GM18951 (cell line): ENCODE data around the gene CRAMP1.
"Not testable (repeated sequence)": the region's sequence is repeated elsewhere in the genome, so short reads cannot be mapped to it uniquely, and the experiment has no call there.

Experiments
- POLR2A ChIP-seq: IDR thresholded peaks from 4 replicates; pipeline ENCODE4 v1.6.1; 2011; ENCODE audit warnings: mild to moderate bottlenecking; ENCODE audit not compliant: insufficient read length, insufficient read depth; ENCODE audit errors: extremely low read depth
- in situ Hi-C: fragments of 300-500 bp; cut with MboI; formaldehyde crosslinking; loops from one replicate; pipeline ENCODE4 v1.12.0; 2022; ENCODE audit warnings: low sequenced_read_pairs, mixed read lengths, inconsistent platforms; ENCODE audit not compliant: unreplicated experiment

Gene CRAMP1

GRCh38 chr16:1713933-1714332 lies 101.8 kb downstream of the CRAMP1 start:
- in situ Hi-C loops, result no loop called here
- TF ChIP-seq POLR2A, result peak; percentile 30

GRCh38 chr16:1715220-1715619 lies 103.1 kb downstream of the CRAMP1 start:
- in situ Hi-C loops, result no loop called here
- TF ChIP-seq POLR2A, result no peak

- in situ Hi-C loops, result not testable (repeated sequence)
These were observed 106.1 kb downstream of the CRAMP1 start for GRCh38 chr16:1718236-1718635.

- in situ Hi-C loops, result not testable (repeated sequence)
These were observed 107.5 kb downstream of the CRAMP1 start for GRCh38 chr16:1719559-1720229.

GRCh38 chr16:1721372-1721771 lies 109.2 kb downstream of the CRAMP1 start:
- in situ Hi-C loops, result no loop called here
- TF ChIP-seq POLR2A, result no peak

GRCh38 chr16:1723450-1724147 lies 111.4 kb downstream of the CRAMP1 start:
- no peak for TF ChIP-seq POLR2A
- in situ Hi-C loops, result no loop called here

GRCh38 chr16:1724491-1724890 lies 112.3 kb downstream of the CRAMP1 start:
- in situ Hi-C loops, result no loop called here
- TF ChIP-seq POLR2A, result no peak

- TF ChIP-seq POLR2A, result no peak
- in situ Hi-C loops, result no loop called here
These were observed 114.7 kb downstream of the CRAMP1 start for GRCh38 chr16:1726661-1727502.
